ENCODE measurements around the gene RPH3AL.

The RPH3AL gene

DNA sequence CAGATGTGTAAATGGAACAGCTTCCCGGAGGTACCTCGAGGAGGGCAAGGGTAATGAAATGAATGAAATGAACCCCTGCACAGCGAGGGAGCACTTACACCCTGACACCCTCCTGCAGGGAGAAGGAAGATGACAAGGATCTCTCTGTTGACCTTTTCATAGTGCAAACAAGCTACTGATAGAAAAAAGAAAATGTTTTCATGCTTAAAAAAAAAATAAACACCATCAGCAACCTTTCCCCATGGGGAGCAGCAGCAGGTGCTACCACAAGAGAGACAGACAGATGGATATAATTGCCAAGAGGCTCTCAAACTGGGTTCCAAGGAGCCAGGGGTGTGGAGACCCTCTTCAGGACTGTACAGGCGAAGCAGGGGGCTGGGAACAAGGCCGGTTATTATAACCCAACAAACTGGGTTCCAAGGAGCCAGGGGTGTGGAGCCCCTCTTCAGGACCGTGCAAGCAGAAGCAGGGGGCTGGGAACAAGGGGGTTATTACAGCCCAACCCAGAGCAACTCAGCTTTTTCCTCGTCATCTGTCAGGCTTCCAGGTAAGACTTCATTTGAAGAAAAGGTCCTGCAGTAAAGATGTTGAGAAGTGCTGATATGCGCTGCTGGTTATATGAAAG is 718 bp upstream of the RPH3AL start:
- no peak for DNase-seq (ENCODE audit: low read depth)

DNA sequence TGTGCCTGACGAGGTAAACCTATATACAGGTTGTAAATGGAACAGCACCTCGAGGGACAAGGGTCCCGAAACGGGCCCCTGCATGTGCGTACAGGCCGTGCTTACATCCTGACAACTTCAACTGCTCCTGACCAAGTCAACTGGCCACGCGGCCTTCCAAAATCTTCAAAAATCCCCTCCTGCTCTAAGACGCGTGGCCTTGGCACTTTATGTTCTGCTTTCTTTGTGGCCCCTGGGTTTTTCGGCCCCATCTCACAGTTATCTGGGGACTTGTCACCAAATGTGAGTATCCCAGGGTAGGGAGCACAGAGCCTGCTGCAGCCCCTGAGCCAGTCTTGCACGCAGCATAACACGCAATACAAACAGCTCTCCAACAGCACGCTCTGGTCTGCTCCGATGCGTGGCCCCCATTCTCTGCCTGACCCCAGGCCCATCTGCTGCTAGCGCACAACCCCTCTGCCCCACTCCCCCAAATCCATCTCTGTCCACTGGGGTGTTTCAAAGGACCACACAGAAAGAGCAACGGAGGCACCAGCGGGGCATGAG is 659 bp downstream of the RPH3AL start:
- DNase-seq (ENCODE audit: low read depth) = no peak

DNA sequence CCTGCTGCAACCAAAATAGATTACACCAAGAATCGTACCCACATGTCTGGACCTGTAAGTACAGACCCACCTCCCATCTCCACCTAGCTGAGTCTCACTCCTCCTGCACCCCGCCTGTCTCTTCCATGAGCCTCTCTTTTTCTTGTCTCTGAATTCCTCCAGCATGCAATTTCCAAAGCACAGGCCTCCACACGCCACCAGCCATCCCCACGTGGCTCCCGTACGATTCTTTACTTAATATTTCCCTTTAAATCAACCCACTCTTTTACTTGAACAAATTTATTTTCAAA is 1.2 kb downstream of the RPH3AL start:
- DNase-seq (ENCODE audit: low read depth) = no peak

DNA sequence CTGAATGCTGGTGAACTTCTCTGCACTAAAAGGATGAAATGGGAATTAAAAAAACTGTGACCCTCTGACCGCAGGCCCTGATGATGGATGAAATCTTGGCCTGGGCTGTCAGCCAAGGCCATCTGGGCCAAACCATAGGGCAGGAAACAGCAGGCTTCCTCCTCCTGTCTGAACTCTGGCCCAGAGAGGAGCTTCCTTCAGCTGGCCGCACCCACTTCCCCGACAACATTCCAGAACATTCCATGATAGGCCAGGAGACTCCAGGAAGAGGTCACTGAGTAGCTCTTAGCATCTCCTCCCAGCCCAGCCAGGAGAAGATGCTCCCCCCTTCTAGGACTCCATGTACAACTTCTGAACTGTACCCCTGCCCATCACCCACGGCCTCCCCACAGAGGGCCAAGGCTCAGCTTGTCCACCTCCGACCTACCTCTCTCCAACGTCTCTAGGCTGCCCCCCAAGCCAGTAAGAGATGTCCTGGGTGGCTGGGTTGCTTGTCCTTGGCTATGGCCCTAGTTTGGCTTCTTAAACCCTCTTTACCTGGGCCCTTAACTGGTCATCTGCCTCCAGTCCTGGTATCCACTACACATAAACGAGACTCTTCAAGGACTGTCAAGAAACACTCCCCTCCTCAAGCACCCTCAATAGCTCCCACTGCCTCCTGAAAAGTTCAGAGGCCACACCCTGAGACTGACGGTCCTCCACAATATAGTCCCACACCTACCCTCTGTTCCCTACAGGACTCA is 1.7 kb downstream of the RPH3AL start:
- no peak for DNase-seq (ENCODE audit: low read depth)

DNA sequence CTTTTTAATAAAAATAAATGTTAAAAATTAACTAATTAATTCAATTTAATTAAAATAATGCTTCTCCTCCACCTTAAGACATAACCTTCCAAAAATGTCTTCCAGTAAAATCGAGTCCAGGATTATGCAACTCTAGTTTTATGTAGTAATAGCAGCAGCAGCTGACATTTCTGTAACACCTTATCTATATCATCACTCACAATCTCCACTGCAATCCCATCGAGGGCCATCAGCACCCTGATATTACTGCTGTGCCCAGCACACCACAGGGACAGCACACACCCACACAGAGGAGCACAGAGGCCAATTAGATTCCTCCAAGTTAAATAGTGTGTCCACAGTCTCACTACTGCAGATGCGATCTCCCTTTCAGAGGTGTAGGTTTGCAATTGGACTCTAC is 2.9 kb downstream of the RPH3AL start:
- no peak for DNase-seq (ENCODE audit: low read depth)

DNA sequence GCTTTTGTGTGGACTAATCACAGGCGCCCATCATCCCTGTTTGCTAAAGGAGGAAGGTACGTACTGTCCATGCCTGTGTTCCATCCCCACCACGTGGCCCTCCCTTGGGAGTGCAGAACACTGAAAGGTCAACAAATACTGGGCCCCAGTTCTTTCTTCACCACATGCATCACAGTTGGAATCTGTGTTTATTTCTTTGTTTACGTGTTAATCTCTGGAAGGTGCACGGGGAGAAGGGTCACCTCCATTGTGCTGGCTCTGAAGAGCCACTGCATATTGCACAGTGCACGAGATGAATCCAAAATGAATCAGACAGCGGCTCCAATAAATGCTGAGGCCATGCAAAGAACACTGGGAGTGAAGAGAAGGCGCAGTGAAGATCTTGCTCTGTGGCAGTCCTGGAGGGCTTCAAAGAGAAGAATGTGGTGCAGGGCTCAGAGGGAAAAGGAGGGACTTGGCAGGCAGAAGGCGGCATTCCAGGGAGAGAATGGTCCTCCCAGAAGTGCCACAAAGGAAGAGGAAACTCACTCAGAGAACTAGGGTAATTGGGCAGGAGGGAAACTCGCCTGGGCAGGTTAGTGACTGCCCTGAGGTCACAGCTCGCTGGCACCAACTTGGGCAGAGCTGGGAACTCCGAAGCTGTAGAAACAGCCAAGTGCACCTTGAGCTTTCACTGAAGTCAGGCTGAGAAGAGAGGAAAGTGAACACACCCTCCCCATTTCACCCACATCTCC is 3.7 kb downstream of the RPH3AL start:
- no peak for DNase-seq (ENCODE audit: low read depth)

DNA sequence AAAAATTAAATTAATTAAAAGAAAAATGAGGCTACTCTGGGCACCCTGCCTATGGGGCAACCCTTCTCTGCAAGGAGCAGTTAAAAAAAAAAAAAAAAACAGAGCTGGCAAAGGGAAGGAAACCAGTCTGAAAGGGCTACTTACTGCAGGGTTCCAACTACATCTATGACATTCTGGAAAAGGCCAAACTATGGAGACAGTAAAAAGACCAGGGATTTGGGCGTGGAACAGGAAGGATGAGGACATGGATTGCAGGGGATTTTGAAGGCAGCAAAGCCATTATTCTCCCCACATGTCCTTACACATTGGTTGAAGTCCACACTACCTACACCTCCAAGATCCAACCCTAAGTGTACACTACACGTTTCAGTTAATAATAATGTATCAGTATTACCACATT is 4.6 kb downstream of the RPH3AL start:
- no peak for DNase-seq (ENCODE audit: low read depth)

DNA sequence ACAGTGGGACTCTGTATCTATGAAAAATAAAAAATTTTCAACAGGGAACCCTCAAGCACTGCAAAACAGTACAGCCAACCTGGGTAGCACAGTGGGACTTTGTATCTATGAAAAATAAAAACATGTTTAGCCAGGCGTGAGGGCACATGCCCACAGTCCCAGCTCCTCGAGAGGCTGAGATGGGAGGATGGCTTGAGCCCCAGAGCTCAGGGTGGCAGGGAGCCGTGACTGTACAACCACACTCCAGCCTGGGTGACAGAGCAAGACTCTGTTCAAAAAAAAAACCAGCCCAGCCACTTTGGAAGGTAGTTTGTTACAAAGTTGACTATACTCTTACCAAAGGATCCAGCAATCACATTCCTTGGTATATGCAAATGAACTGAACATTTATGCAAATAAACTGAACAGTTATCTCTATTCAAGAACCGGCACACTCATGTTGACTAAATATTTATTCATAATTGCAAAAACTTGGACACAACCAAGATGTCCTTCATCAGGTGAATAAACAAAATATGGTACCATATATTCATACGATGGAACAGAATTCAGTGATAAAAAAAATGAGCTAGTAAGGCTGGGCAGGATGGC is 5.2 kb downstream of the RPH3AL start:
- DNase-seq (ENCODE audit: low read depth) = no peak

DNA sequence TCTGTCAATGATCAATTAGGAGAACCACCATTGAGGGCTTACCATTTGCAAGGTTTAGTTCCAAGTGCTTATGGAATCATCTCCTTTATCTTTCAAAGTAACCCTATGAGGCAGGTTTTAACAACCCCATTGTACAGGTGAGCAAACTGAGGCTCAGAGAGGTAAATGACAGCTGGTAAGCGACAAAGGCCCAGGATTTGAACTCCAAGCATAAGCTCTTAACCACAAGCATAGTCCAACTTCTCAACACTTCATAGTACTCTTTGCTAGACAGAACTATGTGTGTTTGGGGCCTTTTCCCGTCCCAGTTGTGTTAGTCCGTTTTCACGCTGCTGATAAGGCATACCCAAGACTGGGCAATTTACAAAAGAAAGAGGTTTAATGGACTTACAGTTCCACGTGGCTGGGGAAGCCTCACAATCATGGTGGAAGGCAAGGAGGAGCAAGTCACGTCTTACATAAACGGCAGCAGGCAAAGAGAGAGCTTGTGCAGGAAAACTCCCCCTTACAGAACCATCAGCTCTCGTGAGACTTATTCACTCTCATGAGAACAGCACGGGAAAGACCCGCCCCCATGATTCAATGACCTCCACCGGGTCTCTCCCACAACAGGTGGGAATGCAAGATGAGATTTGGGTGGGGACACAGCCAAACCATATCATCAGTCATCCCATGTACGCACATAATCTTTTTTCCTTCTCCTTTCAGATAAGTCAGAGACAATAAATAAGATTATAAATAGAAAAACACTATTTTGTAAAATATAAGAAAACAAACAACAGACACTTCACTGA is 6.4 kb downstream of the RPH3AL start:
- no peak for DNase-seq (ENCODE audit: low read depth)

DNA sequence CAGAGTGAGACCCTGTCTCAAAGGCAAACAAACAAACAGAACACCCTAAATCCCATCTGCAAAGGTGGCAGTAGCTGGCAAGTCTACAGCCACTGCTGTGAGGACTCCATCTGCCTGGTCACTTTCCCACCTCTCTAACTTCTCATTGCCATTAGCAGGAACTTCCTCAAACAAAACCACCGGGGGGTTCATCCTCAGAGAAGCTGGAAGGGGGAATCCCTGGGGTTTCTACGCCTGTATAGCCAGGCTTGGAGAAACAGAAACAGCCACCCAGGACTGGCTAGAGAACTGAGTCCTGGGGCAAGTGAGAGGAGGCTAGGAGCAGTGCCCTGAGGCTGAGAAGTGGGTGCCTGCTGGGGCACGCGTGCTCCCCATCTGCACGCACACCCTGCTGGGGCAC is 7.3 kb downstream of the RPH3AL start:
- DNase-seq (ENCODE audit: low read depth) = no peak

DNA sequence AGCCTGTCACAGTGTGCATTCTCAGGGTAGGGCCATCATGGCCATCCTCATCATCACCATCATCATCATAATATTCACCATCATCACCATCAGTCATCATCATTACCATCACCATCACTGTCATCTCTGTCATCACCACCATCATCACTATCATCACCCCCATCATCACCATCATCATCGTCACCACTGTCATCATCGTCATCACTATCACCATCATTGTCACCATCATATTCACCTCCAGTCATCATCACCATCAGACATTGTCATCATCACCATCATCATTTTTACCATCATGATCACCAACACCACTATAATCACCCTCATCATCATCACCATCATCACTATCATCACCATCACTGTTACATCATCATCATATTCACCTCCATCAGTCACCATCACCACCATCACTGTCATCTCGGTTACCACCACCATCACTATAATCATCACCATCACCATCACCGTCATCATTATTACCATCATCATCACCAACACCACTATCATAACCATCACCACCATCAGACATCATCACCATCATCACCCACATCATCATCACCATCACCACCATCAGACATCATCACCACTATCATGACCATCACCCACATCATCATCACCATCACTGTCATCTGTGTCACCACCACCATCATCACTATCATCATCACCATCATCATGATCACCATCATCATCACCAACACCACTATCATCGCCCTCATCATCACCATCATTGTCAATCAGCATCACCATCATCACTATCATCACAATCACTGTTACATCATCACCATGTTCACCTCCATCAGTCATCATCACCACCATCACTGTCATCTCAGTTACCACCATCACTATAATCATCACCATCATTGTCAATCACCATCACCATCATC is 8.5 kb downstream of the RPH3AL start:
- no peak for DNase-seq (ENCODE audit: low read depth)

DNA sequence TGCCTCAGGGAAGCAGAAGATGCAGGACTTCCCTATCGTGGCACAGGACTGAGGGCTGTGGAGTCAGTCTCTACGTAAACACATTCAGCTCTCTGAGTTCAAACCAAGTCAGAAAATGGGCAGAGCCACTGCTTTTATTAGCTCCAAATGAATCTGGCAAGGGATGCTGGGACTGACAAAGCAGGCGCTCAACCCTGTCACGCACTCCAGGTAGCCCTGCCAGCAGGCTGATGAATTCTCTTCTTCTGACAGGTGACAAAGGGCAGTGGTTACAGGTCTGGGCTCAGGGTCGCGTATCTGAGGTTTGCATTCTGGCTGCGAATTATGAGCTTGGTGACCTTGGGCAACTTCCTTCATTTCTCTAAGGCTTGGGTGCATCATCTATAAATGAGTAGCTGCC is 9.4 kb downstream of the RPH3AL start:
- DNase-seq (ENCODE audit: low read depth) = no peak

DNA sequence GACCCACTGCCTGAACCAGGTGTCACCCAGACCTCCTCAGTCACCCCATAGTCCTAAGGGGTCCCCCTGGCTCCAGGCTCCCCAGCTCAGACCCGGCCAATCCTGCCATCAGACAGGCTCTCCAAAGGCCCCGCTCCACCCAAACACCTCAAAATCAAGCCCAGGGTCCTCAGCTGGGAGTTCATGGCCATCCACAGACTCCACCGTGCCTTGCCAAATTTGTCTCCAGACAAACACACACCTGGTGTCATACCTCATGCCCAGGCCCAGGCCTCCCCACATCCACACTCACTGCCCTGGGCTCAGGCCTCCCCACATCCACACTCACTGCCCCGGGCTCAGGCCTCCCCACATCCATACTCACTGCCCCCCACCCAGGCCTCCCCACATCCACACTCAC is 12.5 kb downstream of the RPH3AL start:
- no peak for DNase-seq (ENCODE audit: low read depth)

DNA sequence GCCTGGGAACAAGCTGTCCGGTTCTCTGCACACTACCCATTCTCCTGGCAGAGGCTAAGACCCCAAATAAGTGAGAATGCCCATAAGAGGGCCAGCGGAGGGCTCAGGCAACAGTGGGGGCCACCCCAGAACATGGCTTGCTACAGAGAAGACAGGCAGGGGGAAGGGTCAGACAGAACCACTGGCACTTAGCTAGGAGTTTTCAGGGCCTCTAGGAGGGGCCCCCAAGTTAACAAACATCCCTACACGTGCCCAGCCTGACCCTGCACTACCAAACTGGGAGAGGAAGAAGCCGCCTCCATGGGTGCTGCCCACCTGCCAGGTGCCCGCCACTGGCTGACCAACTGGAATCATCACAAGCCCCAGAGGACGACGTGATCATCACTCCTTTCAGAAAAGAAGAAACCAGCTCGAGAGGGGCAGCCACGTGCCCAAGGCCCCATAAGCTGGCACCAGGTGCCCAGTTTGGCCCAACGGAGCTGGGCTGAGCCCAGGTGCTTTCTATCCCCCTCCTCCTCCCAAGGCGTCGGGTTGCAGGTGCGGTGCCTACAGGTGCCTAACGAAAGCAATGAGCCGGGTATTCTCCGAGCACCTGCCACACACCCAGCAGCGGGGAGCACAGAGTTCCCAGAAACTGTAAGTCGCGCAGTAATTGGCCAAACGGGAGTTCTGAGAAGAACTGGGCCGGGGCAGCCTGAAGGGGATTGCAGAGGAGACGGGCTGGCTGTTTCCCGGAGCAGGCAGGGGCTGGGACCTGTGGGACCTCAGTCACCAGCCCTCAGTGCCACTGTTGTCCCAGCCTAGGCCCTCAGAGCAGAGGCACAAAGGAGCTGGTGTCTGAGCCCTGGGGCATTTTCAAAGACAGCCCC is 13.2 kb downstream of the RPH3AL start:
- no peak for DNase-seq (ENCODE audit: low read depth)

DNA sequence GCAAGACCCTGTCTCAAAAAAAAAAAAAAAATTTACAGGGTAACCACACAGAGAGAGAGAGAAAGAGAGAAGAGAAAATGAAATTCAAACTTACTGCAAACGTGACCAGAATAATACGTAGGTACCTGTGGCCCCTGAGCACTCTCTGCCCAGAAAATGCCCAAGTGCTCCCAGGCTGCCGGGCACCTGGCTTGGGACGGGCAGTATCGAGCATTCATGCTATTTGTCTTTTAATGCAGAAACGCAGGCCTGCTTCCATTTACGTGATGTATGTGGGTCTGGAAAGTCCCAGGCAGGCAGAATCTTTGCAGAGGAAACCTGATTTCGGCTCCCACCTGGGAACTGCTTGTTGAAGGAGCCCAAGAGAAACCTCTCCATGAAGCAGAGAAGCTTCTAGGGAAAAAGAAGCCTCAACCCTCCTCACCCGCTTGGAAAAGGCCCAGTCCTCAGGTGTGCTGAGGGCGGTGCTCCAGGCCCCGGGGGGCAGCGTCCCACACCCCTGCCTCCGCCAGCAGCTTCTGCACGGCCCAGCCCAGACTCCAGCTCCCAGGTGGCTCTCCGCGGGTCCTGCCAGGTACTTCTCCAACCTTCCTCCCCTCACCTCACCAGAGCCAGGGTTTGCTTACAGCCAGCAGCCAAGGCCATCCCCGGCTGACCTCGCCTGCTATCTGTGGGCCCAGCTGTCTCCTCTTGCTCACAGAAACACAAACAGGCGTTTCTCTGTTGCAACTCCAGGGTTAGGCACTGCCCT is 14.0 kb downstream of the RPH3AL start:
- no peak for DNase-seq (ENCODE audit: low read depth)

DNA sequence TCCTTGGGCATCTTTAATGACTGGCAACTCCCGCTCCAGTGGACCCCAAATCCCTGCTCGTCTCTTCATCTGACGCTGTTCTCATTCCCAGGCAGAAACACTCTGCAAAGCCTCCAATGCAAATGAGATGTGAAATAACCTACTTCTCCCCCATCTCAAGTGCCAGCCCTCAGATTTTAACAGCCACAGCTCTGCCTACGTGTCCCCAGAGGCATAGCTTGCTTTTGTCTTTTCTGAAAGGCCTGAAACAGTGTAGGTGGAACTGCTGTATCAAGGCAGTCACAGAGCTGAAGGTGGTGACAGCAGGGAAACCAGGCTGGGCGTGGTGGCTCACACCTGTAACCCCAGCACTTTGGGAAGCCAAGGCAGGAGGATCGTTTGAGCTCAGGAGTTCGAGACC is 14.7 kb downstream of the RPH3AL start:
- DNase-seq (ENCODE audit: low read depth) = no peak

DNA sequence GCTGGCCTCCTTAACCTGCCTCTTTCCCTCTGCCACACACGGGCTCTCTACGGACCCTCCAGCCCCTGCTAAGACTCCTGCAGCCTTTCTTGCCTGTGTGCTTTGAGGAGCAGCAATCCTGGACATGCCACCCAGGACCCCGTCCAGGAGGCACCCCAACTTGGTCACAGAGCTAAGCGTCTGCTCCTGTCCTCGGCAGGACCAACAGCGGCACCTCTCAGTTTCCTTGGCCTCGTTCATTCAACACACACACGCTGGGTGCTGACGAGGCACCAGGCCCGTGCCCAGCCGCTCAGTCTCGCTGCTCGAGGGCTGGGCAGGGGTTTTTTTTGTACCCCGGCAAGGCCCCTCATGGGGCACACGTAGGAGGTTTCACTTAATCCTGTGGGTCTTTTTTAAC is 15.2 kb downstream of the RPH3AL start:
- no peak for DNase-seq (ENCODE audit: low read depth)

DNA sequence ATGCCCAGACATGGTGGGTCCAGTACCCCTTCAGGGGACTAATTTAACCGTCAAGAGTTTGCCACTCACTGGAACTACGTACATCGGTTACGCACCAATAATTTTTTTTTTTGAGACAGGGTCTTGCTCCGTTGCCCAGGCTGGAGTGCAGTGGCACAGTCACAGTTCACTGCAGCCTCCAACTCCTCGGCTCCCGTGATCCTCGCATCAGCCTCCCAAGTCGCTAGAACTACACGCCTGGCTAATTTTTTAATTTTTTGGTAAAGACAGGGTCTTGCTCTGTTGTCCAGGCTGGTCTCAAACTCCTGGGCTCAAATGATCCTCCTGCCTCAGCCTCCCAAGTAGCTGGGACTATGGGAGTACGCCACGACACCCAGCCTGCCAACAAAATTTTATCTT is 15.6 kb downstream of the RPH3AL start:
- DNase-seq (ENCODE audit: low read depth) = no peak

Data from stimulated activated CD8-positive, alpha-beta memory T cell treated with anti-CD3 and anti-CD28 coated beads, Interleukin-7, amount 100 ng/mL, for 24 hours (primary cell).